HG03039 (cell line): ENCODE results near the gene PAX5.

Source experiments
- ATAC-seq: cut with Tn5 transposase; IDR thresholded peaks from one replicate; pipeline ENCODE4 v1.9.1; 2021; ENCODE audit warnings: mild to moderate bottlenecking, moderate library complexity; ENCODE audit not compliant: unreplicated experiment

Gene PAX5

GRCh38 chr9:37037503-37038301 lies 3.6 kb upstream of the PAX5 start:
- no peak for ATAC-seq

GRCh38 chr9:37036776-37037502 lies 2.9 kb upstream of the PAX5 start:
- ATAC-seq = no peak

- no peak for ATAC-seq
Measured at GRCh38 chr9:37036371-37036775, 2.3 kb upstream of the PAX5 start.

- ATAC-seq = no peak
Measured at GRCh38 chr9:37035648-37036370, 1.7 kb upstream of the PAX5 start.

- ATAC-seq = no peak
Measured at GRCh38 chr9:37034938-37035647, 1.0 kb upstream of the PAX5 start.

GRCh38 chr9:37034305-37034937 lies 353 bp upstream of the PAX5 start:
- ATAC-seq = peak; percentile 31

- no peak for ATAC-seq
Measured at GRCh38 chr9:37033141-37033540, 927 bp downstream of the PAX5 start.

- ATAC-seq = no peak
Measured at GRCh38 chr9:37032713-37033112, 1.4 kb downstream of the PAX5 start.

- no peak for ATAC-seq
Measured at GRCh38 chr9:37031902-37032301, 2.2 kb downstream of the PAX5 start.

GRCh38 chr9:37031081-37031480 lies 3.0 kb downstream of the PAX5 start:
- ATAC-seq = no peak

- ATAC-seq = no peak
Measured at GRCh38 chr9:37030611-37030939, 3.5 kb downstream of the PAX5 start.

- no peak for ATAC-seq
Measured at GRCh38 chr9:37029776-37030610, 4.1 kb downstream of the PAX5 start.

GRCh38 chr9:37029304-37029775 lies 4.7 kb downstream of the PAX5 start:
- no peak for ATAC-seq

GRCh38 chr9:37028420-37029031 lies 5.5 kb downstream of the PAX5 start:
- ATAC-seq = no peak

- peak; percentile 74 for ATAC-seq
Measured at GRCh38 chr9:37027582-37028419, 6.3 kb downstream of the PAX5 start.

GRCh38 chr9:37026931-37027581 lies 7.0 kb downstream of the PAX5 start:
- ATAC-seq = no peak

- no peak for ATAC-seq
Measured at GRCh38 chr9:37026113-37026930, 7.7 kb downstream of the PAX5 start.
